GM23248 (cell line): Measurements from ENCODE around the gene CXCL1. TPM values are rescaled to one million over a fixed set of nuclear protein-coding genes. Genes with fewer than 3 reads are reported as not detected.
A peak's percentile ranks its signal among the peaks of the same experiment; 100 is the strongest.

Experiments used
- DNase-seq: peaks from one replicate; pipeline ENCODE4 v3.0.0-alpha.2; 2015
- H2AFZ ChIP-seq: fragments of 200-600 bp; sonication (generic); 2 replicates; pipeline ENCODE4 v1.6.1; 2016; ENCODE audit warnings: antibody characterized with exemption
- H3F3A ChIP-seq: fragments of 200-600 bp; sonication (generic); 2 replicates; pipeline ENCODE4 v1.6.1; 2016; ENCODE audit warnings: mild to moderate bottlenecking, antibody characterized with exemption, mixed run types; ENCODE audit not compliant: insufficient read depth
- H3K27ac ChIP-seq: fragments of 200-600 bp; sonication (generic); 2 replicates; pipeline ENCODE4 v1.5.1; 2016; ENCODE audit warnings: mild to moderate bottlenecking
- H3K27me3 ChIP-seq: fragments of 200-600 bp; sonication (generic); replicated peaks from 2 replicates; pipeline ENCODE4 v1.6.1; 2016; ENCODE audit warnings: mild to moderate bottlenecking; ENCODE audit not compliant: insufficient read depth
- H3K36me3 ChIP-seq: fragments of 200-600 bp; sonication (generic); 2 replicates; pipeline ENCODE4 v1.6.1; 2016; ENCODE audit warnings: low read depth, mild to moderate bottlenecking
- H3K4me1 ChIP-seq: fragments of 200-600 bp; sonication (generic); 2 replicates; pipeline ENCODE4 v1.6.1; 2016; ENCODE audit warnings: mild to moderate bottlenecking; ENCODE audit not compliant: insufficient read depth
- H3K4me2 ChIP-seq: fragments of 200-600 bp; sonication (generic); one replicate; pipeline ENCODE4 v1.6.1; 2016; ENCODE audit warnings: mild to moderate bottlenecking; ENCODE audit not compliant: unreplicated experiment
- H3K4me3 ChIP-seq: fragments of 200-600 bp; sonication (generic); 2 replicates; pipeline ENCODE4 v1.5.1; 2016; ENCODE audit warnings: mild to moderate bottlenecking
- H3K79me2 ChIP-seq: fragments of 200-600 bp; sonication (generic); 2 replicates; pipeline ENCODE4 v1.6.1; 2016; ENCODE audit warnings: mild to moderate bottlenecking; ENCODE audit not compliant: insufficient read depth
- H3K9ac ChIP-seq: fragments of 200-600 bp; sonication (generic); 2 replicates; pipeline ENCODE4 v1.6.1; 2016; ENCODE audit warnings: mild to moderate bottlenecking
- H3K9me2 ChIP-seq: fragments of 200-600 bp; sonication (generic); 2 replicates; pipeline ENCODE4 v1.6.1; 2016; ENCODE audit warnings: mixed run types, mild to moderate bottlenecking, moderate library complexity; ENCODE audit not compliant: insufficient read depth
- H3K9me3 ChIP-seq: fragments of 200-600 bp; sonication (generic); one replicate; pipeline ENCODE4 v1.6.1; 2017; ENCODE audit warnings: low read depth
- H4K20me1 ChIP-seq: fragments of 200-600 bp; sonication (generic); 2 replicates; pipeline ENCODE4 v1.6.0; 2016; ENCODE audit not compliant: insufficient read depth
- EZH2 ChIP-seq: fragments of 200-600 bp; sonication (generic); IDR thresholded peaks from 2 replicates; pipeline ENCODE4 v1.6.1; 2018; ENCODE audit warnings: antibody characterized with exemption, mild to moderate bottlenecking; ENCODE audit not compliant: insufficient read depth, poor library complexity, severe bottlenecking
- EZH2phosphoT487 ChIP-seq: fragments of 200-600 bp; sonication (generic); IDR thresholded peaks from 2 replicates; pipeline ENCODE4 v1.6.1; 2018; ENCODE audit warnings: antibody characterized with exemption, moderate library complexity, mild to moderate bottlenecking, low read depth; ENCODE audit not compliant: insufficient read depth
- WGBS, 2 experiments: methylation state at CpG; one replicate each; pipeline ENCODE4 v1.1.6; 2015 to 2017; ENCODE audit warnings: low lambda C conversion rate in 2 of 2, low coverage in 1 of 2; ENCODE audit errors: missing lambda C conversion rate in 2 of 2; 5-methylcytosine and 5-hydroxymethylcytosine counted together
- in situ Hi-C: fragments of 300-500 bp; cut with MboI; formaldehyde crosslinking; loops from 2 replicates; pipeline ENCODE4 v1.15.0; 2020
- polyA plus RNA-seq: library from polyadenylated mRNA; unstranded; fragments of >200 nt; fragmentation: Nextera tagmentation; extraction: Ambion mirVana; gene quantifications from 2 replicates; pipeline ENCODE4 v1.2.1, GENCODE V29; 2016
- total RNA-seq: library from RNA; depleted of rRNA; stranded (reverse); fragments of >200 nt; shearing (Covaris generic); gene quantifications from 2 replicates; pipeline ENCODE4 v1.2.3, GENCODE V29; 2014

Gene CXCL1
- total and polyA plus RNA-seq, 2 experiments from 2014 or later: 12.6 to 14.8 TPM

DNA sequence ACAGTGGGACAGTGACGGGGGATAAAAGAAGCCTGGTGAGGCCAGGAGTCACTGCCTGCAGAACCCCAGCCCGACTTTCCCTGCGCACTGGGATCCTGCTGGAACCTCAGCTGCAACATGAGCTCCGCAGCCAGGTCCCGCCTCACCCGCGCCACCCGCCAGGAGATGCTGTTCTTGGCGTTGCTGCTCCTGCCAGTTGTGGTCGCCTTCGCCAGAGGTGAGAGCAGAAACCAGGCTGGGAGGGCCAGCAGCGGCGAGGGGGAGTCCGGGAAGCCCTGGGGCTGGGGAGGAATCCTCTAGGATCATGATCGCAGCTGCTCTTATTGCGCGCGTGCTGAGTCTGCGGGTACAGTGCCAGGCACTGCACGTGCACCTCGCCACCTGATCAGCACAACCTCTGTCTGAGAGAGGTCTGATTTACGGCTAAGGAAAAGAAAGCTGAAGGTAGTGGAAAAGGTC lies 15.9 kb upstream of the CXCL1 start, which contains the start of gene PF4V1:
PF4V1 (plus strand) TSS at position 51 of the 459 bp plus-strand sequence; CDS start at position 118, 67 bp downstream.
- WGBS, 2 experiments: 9 to 10% methylated on average over 21 to 22 of the region's 22 CpGs
- Histone ChIP-seq H3F3A (peaks cover 20% of the 10 kb centered on the region), H3K27ac (no peak within 1 kb of the TSS), H3K4me1 (peaks cover 11% of the 10 kb centered on the region), H3K27me3 (no peaks in the 10 kb centered on the region), H3K36me3 (no peaks in the 10 kb centered on the region), H2AFZ (peak within 1 kb of the TSS; percentile 54), H3K9me2 (no peaks in the 10 kb centered on the region), H3K9me3 (no peaks in the 10 kb centered on the region), H3K9ac (no peak within 1 kb of the TSS), H4K20me1 (no peaks in the 10 kb centered on the region), H3K79me2 (no peaks in the 10 kb centered on the region), H3K4me2 (peak within 1 kb of the TSS; percentile 32), H3K4me3 (peak within 1 kb of the TSS; percentile 44; the same call in 1 of the 2 replicates)
- TF ChIP-seq EZH2 (no peak), EZH2phosphoT487 (no peak)
- peak; percentile 61 for DNase-seq
- in situ Hi-C loops: no loop called here

DNA sequence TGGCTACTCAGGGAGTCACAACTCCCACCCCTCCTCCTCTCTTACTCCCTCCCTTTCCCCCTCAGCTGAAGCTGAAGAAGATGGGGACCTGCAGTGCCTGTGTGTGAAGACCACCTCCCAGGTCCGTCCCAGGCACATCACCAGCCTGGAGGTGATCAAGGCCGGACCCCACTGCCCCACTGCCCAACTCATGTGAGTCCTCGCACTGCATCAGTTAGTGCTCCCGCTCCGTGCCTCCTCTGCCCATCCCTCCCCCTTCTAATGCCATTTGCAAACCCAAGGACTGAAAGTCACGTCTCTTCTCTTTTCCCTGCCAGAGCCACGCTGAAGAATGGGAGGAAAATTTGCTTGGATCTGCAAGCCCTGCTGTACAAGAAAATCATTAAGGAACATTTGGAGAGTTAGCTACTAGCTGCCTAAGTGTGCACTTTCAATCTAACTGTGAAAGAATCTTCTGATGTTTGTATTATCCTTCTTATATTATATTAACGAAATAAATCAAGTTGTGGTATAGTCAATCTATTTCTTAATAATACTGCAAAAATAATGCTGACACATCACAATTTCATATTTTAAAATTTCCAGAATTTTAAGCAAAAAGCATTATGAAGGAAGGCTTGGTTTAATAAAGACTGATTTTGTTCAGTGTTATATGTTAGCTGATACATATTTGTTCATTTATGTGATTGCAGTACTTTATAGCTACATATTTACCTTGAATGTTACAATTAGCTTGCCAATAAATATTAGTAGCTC lies 15.3 kb upstream of the CXCL1 start:
- TF ChIP-seq EZH2phosphoT487 (no peak), EZH2 (no peak)
- no peaks in the 10 kb centered on the region for H3K36me3 ChIP-seq
- H3K4me2 ChIP-seq: peak overlapping the region; percentile 32
- in situ Hi-C loops: no loop called here
- WGBS, 2 experiments: 27 to 43% methylated on average over 8 of the region's 8 CpGs
- H3K79me2 ChIP-seq: no peaks in the 10 kb centered on the region
- H3K9ac ChIP-seq: no peak overlapping the region
- H3K27me3 ChIP-seq: no peaks in the 10 kb centered on the region
- H3F3A ChIP-seq: peaks cover 22% of the 10 kb centered on the region
- DNase-seq: no peak
- H3K27ac ChIP-seq: no peak overlapping the region
- peak overlapping the region; percentile 44; the same call in 1 of the 2 replicates for H3K4me3 ChIP-seq
- H3K9me2 ChIP-seq: no peaks in the 10 kb centered on the region
- H3K9me3 ChIP-seq: no peaks in the 10 kb centered on the region
- H2AFZ ChIP-seq: peak overlapping the region; percentile 54; the same call in 1 of the 2 replicates
- H3K4me1 ChIP-seq: peaks cover 11% of the 10 kb centered on the region
- H4K20me1 ChIP-seq: no peaks in the 10 kb centered on the region

DNA sequence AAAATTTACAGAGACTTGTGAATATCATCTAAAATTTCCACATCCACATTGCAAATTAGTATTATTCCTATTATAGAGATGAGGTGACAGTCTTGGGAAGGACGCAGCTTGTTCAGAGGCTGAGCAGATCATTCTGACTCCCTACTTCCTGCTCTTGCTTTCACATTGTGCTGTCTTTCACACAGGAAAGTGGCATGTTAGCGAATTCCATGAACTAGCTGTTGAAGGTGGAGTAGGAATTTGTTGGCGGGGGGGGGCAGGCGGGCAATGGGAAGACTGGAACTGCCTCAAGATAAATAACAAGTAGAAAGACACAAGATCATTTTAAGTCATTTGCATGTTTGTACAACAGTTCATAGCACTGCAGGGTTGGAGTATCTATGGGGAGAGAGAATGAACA lies 13.8 kb upstream of the CXCL1 start:
- in situ Hi-C loops: no loop called here
- no peak overlapping the region for H2AFZ ChIP-seq
- no peak overlapping the region for H3K4me3 ChIP-seq
- no peak overlapping the region for H3K4me2 ChIP-seq
- 87 to 88% methylated on average over 4 of the region's 4 CpGs for WGBS, 2 experiments
- no peak for TF ChIP-seq EZH2phosphoT487
- TF ChIP-seq EZH2: no peak
- peaks cover 36% of the 10 kb centered on the region for H3F3A ChIP-seq
- no peak overlapping the region for H3K27ac ChIP-seq
- H3K36me3 ChIP-seq: no peaks in the 10 kb centered on the region
- no peak for DNase-seq
- no peaks in the 10 kb centered on the region for H3K9me3 ChIP-seq
- H3K9me2 ChIP-seq: no peaks in the 10 kb centered on the region
- H4K20me1 ChIP-seq: no peaks in the 10 kb centered on the region
- H3K4me1 ChIP-seq: peaks cover 25% of the 10 kb centered on the region
- H3K9ac ChIP-seq: no peak overlapping the region
- H3K27me3 ChIP-seq: no peaks in the 10 kb centered on the region
- no peaks in the 10 kb centered on the region for H3K79me2 ChIP-seq

DNA sequence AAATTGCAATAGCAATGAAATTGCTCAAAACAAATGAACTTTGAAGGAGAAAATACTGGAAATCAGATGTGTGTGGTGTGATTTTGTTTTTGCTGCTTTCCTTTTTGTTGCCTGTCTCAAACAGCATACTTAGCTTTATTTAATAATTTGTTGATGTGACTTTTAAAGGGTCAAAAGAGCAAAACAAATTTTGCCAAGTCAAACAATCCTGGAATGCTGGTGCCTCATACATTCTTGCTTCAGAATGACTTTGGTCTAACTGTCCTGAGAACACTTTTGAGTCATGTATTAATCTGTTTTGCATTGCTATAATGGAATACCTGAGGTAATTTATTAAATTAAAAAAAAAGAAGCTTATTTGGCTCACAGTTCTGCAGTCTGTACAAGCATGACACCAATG lies 12.7 kb upstream of the CXCL1 start:
- Histone ChIP-seq H3K27ac (peak overlapping the region; percentile 55), H3K27me3 (no peaks in the 10 kb centered on the region), H3K9me2 (no peaks in the 10 kb centered on the region), H3K4me1 (peaks cover 25% of the 10 kb centered on the region), H2AFZ (no peak overlapping the region), H3K9me3 (no peaks in the 10 kb centered on the region), H3K4me3 (no peak overlapping the region), H3K9ac (no peak overlapping the region), H3K4me2 (no peak overlapping the region), H4K20me1 (no peaks in the 10 kb centered on the region), H3F3A (peaks cover 36% of the 10 kb centered on the region), H3K36me3 (no peaks in the 10 kb centered on the region), H3K79me2 (no peaks in the 10 kb centered on the region)
- in situ Hi-C loops: no loop called here
- TF ChIP-seq EZH2: no peak
- no peak for TF ChIP-seq EZH2phosphoT487
- peak; percentile 77 for DNase-seq
